GM19099 (cell line): ENCODE data around the gene NCF4.

Experiments
- POLR2A ChIP-seq: IDR thresholded peaks from 3 replicates; pipeline ENCODE4 v1.6.1; 2011; ENCODE audit warnings: low read depth; ENCODE audit not compliant: insufficient read length; ENCODE audit errors: extremely low read depth

Gene NCF4

GRCh38 chr22:36868546-36869181 is 7.9 kb downstream of the NCF4 start:
- no peak for TF ChIP-seq POLR2A

- TF ChIP-seq POLR2A, result no peak
Measured at GRCh38 chr22:36870250-36870649, 9.4 kb downstream of the NCF4 start.

- no peak for TF ChIP-seq POLR2A
Measured at GRCh38 chr22:36871669-36872081, 10.9 kb downstream of the NCF4 start.

GRCh38 chr22:36872084-36872483 is 11.3 kb downstream of the NCF4 start:
- TF ChIP-seq POLR2A, result no peak

- TF ChIP-seq POLR2A, result no peak
Measured at GRCh38 chr22:36872866-36873498, 12.2 kb downstream of the NCF4 start.

- peak; percentile 41 for TF ChIP-seq POLR2A
Measured at GRCh38 chr22:36873614-36874308, 13.0 kb downstream of the NCF4 start.

GRCh38 chr22:36874309-36874696 is 13.5 kb downstream of the NCF4 start:
- TF ChIP-seq POLR2A, result no peak

- no peak for TF ChIP-seq POLR2A
Measured at GRCh38 chr22:36874736-36875135, 13.9 kb downstream of the NCF4 start.

GRCh38 chr22:36875741-36876140 is 14.9 kb downstream of the NCF4 start:
- TF ChIP-seq POLR2A, result no peak

GRCh38 chr22:36879775-36880174 is 19.0 kb downstream of the NCF4 start:
- TF ChIP-seq POLR2A, result no peak

- TF ChIP-seq POLR2A, result no peak
Measured at GRCh38 chr22:36881504-36882245, 20.9 kb downstream of the NCF4 start.

- TF ChIP-seq POLR2A, result no peak
Measured at GRCh38 chr22:36884349-36885158, 23.7 kb downstream of the NCF4 start.

GRCh38 chr22:36885474-36885873 is 24.7 kb downstream of the NCF4 start:
- no peak for TF ChIP-seq POLR2A

- TF ChIP-seq POLR2A, result no peak
Measured at GRCh38 chr22:36886016-36886415, 25.2 kb downstream of the NCF4 start.

- TF ChIP-seq POLR2A, result no peak
Measured at GRCh38 chr22:36887162-36887561, 26.4 kb downstream of the NCF4 start.
